VCaP (cell line): Measurements from ENCODE around the gene ARHGAP32.

Source experiments
- H3K27ac ChIP-seq: fragments of 450-650 bp; 2 replicates; pipeline ENCODE4 v1.5.1; 2017
- CTCF ChIP-seq: fragments of 450-650 bp; conservative IDR thresholded peaks from 2 replicates; pipeline ENCODE4 v1.5.1; 2017; ENCODE audit warnings: mild to moderate bottlenecking, moderate library complexity

ARHGAP32 gene

GRCh38 chr11:128938156-128938885 is 253.8 kb downstream of the ARHGAP32 start:
- TF ChIP-seq CTCF: no peak

GRCh38 chr11:128937480-128937879 is 254.6 kb downstream of the ARHGAP32 start:
- no peak for TF ChIP-seq CTCF
- H3K27ac ChIP-seq: no peak overlapping the region

More at GRCh38 chr11:128938156-128938885, 253.8 kb downstream of the ARHGAP32 start:
- no peak overlapping the region for H3K27ac ChIP-seq

- no peak overlapping the region for H3K27ac ChIP-seq
- no peak for TF ChIP-seq CTCF
These were observed 255.4 kb downstream of the ARHGAP32 start for GRCh38 chr11:128936606-128937251.

GRCh38 chr11:128934926-128935325 is 257.2 kb downstream of the ARHGAP32 start:
- no peak overlapping the region for H3K27ac ChIP-seq
- TF ChIP-seq CTCF: no peak

GRCh38 chr11:128934351-128934750 is 257.8 kb downstream of the ARHGAP32 start:
- no peak overlapping the region for H3K27ac ChIP-seq
- TF ChIP-seq CTCF: no peak

- TF ChIP-seq CTCF: no peak
- H3K27ac ChIP-seq: no peak overlapping the region
These were observed 258.5 kb downstream of the ARHGAP32 start for GRCh38 chr11:128933481-128934178.

- no peak for TF ChIP-seq CTCF
- H3K27ac ChIP-seq: no peak overlapping the region
These were observed 260.5 kb downstream of the ARHGAP32 start for GRCh38 chr11:128931668-128932067.
